RKO (cell line): ENCODE data around the gene TRIM15.

ENCODE experiments used
- DNase-seq: peaks from one replicate; pipeline ENCODE4 v3.0.0-alpha.2; 2016; ENCODE audit warnings: low spot score

The TRIM15 gene

DNA sequence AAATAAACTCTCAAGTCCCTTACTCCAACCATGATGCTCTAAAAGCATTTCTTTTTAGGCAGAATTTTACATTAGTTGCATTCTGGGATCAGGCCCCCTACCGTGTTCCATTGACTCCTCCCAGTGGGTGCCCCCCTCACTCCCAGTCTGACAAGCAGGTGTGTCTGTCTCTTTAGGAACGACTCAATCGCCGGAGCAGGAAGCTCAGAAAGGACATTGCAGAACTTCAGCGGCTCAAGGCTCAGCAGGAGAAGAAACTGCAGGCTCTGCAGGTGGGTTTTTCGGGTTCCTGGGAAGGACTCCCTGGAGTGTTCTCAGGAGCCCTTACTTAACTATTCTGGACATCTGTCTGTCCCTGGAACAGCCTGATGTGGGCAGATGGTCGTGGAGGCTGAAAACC, 17.5 kb upstream of the TRIM15 start:
- no peak for DNase-seq

DNA sequence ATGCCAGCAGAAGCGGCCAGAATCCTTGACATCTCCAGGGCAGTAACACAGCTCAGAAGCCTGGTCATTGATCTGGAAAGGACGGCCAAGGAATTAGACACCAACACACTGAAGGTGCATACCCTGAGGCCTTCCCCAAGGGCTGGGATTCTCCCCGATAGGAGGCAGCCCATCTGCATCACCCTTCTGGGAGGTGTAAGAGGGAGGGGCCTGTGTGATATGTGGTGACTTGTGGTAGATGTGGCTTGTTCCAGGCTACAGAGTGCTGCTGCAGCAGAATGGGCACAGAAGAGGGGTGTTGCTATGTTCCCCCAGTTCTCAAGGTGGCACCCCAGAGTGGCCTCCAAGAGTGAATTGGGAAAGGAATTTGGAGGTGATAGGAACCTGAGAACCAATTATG, 16.2 kb upstream of the TRIM15 start:
- no peak for DNase-seq

- DNase-seq = no peak
These were observed 14.1 kb upstream of the TRIM15 start for GRCh38 chr6:30149234-30149633.

GRCh38 chr6:30149858-30150550, 13.3 kb upstream of the TRIM15 start:
- no peak for DNase-seq

DNA sequence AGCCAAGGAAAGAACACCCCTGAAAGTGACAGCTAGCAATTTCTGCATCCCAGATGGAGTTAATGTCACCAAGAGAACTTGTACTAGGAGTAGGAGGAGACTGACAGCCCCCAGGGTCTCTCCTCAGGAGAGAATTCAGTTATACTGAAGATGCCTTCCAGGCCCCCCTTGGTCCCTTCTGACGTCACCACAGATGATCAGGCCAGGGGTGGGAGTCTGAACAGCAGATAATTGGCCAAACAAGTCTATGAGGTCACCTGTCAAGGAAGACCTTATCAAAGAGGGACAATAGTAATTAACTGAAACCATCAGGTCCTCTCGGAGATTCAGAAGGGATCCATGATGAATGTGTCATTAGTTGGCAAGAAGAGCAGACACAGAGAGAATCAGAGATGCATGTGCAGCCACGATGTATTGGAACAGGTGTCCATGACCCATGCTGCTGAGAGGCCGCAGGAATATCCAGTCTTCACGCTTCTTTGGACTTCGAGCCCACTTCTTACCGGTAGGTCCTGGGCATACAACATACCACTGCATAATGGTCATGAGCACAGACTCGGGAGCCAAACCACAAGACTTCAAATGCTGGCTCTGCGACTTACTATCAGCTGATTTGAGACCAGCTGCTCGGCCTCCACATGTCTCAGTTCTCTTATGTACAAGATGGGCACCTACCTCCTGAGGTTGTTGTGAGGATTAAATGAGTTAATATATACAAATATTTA, 12.5 kb upstream of the TRIM15 start:
- DNase-seq = no peak

DNA sequence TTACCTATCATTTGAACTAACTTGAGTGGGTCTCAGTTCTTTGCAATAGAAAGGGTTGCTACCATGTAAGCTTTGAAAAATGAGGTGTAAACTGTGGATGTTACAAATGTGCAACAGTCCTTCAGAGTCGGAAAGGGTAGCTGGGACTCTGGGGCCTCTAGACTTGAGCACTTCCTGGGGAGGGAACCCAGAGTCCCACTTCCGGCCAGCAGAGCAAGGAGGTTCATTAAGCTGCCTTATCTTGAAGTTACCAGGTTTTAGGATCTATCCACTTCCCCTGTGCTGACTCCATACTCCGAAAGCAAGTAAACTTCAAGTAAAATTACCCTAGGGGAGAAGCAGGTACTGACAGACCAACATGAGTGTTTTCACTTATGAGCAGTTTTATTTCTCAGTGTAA, 11.8 kb upstream of the TRIM15 start:
- DNase-seq = no peak

GRCh38 chr6:30152016-30152673, 11.2 kb upstream of the TRIM15 start:
- DNase-seq = no peak

DNA sequence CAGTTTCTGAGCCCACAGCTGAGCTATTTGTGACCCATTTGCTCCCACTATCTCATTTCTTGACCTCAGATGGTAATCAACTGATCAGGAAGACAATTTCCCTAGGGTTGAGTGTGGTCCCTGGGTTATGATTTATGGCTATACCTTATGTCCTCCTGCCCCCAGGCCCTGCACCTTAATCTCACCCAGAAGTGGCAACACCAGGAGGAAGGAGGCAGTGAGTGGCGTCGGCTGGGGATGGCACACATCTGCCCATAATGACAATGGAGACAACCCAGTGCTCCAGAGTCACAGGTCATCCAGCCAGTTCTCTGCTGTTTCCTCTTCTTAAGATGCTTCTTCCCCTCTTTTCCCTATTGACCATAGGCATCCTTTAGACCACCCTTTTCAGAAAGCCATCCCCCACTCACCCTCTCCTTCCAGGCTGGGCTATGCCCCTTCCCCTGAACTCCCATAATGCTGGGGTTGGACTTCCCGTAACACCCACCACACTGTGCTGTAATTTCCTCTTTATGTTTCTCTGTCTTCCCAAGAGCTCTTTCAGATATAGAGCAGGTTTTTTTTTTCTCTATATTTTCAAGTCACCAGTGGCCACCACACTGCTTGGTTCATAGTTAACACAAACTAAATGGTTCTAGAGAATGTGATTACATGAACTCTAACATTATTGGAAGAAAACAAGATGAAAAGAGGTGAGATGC, 10.3 kb upstream of the TRIM15 start:
- DNase-seq = no peak

DNA sequence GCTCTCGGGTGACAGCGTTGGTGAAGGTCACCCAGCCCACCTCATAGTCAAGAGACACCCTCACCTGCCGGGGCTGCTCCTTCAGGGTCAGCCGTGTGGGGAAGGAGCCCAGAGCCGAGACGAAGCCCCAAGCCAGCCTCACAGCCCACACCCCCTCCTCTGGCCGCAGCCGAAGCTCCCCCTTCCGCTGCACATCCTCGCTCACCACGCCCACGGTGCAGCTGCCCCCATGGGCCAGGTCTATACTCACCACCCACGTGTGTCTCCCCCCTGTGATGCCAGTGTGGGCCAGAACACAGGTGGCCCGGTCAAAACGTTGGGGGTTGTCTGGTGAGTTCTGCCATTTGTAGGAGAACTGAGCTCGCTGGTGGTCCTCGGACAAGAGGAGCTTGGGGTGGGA, 9.3 kb upstream of the TRIM15 start:
- DNase-seq = no peak

DNA sequence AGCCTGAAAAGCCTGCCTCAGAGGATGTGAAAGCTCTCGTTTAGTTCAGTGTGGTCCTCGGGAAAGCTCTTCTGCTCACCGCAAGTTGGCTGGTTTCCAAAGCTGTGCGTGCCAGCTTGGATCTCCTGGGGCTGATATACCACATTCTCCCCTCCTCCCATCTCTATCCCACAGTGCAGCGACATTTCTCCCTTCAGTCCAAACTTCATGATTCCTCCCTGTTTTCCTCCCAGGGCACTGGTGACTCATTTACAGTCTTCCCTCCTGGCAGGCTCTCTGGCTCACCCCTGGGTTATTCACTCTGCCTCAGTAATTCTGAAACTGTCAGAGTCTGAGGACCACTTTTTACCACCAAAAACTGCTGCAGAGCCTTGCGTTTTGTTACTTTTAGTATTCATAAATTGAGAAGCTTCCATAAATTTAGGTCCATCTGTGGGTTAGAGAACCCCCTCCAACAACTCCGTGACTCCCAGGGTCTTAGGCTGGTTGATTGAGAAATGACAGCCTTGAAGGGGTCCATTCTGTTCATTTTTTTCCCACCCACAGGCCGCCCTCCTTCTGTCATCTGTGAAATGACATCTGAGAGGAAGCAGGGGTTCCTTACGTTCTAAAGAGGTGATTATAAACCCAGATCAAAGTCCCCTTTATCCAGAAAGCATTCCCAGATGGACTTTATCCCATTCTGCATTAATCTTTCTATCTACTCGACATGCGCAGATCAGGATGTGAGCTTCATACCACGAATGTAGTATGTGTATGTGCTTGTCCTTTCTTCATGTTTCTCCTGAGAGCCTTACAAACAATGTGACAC, 8.4 kb upstream of the TRIM15 start:
- peak; percentile 64 for DNase-seq

- DNase-seq = no peak
These were observed 7.7 kb upstream of the TRIM15 start for GRCh38 chr6:30155520-30156261.

GRCh38 chr6:30156262-30156599, 7.1 kb upstream of the TRIM15 start:
- DNase-seq = peak; percentile 75

- no peak for DNase-seq
These were observed 6.6 kb upstream of the TRIM15 start for GRCh38 chr6:30156774-30157173.

GRCh38 chr6:30157581-30157980, 5.8 kb upstream of the TRIM15 start:
- DNase-seq = no peak

DNA sequence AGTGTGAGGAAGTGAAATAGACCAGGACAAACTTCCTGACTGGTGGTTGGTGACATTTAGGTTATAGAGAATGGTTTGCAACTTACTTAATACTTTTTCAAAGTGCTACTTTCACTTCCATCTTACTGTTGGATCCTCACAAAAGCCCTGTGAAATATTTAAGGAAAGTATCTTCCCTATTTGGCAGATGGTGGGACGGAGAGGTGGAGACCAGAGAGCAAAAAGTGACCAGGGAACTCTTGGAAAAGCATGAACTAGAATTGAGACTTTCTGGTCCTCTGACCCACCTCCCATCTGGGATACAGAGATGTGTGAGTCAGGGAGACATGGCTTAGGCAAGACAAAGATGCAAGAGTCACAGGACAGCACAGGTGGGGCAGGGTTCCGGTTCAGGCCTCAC, 5.3 kb upstream of the TRIM15 start:
- DNase-seq = no peak

DNA sequence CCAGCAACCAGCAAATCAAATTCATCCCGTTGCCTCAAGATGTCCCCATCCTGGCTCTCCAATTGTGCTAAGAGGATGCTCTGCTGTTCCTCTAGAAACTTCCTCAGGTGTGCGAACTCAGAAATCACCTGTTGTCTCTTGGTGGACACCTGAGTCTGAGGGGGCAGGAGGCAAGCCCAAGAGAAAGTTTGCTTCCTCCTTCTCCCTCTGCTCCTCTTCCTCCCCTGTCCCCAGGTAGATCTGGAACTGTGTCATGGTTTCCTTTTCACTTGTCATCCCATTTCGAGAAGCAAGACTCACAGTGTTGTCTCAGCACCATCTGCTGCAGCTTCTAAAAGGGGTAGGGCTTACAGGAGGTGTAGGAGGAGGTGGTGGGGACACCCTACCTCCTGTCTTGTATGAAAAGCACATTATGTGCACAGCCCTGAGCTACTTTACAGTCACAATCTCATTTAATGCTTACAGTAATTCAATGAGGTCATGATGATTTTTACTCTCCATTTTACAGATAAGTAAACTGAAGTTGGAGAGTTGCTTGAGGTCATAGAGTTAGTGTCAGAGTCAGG, 4.8 kb upstream of the TRIM15 start:
- no peak for DNase-seq

DNA sequence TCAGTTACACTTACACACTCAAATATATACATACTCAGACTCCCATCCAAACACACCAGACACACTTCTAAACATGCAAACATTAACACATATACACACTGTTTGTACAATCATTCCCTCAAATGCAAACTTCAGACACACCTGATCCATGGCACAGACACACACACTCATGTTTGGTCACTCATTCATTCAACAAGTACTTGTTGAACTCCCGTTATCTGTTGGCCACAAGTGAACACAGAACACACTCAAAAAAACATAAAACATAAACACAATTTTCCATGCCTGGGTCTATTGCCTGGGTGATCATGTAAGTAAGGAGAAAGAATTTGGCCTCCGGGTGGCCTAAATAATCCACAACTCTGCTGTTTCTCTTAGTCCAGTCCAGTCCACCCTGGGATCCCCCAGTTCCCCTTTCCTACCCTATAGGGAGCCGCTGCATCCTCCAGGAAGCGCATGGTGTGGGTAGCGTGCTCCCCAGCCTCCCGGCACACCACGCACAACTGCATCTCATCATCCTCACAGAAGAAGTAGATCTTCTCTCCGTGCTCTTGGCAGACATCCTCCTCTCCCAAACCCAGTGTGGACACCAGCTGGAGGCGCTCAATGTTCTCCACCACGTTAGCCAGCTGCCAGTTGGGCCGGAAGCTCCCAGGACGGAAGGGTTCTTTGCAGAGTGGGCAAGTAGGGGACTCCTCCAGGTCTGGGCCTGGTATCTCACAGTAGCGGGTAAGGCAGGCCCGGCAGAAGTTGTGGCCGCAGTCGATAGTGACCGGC, 3.1 kb upstream of the TRIM15 start:
- DNase-seq = no peak

- no peak for DNase-seq
These were observed 2.4 kb upstream of the TRIM15 start, which contains the start of gene TRIM10 for GRCh38 chr6:30160785-30161531. Gene TRIM10 (minus strand): TSS chr6:30161211. CDS start chr6:30160858, 353 bp downstream.
